PC-9 (cell line): ENCODE data around the gene RPS3. TPM values are rescaled to one million over a fixed set of nuclear protein-coding genes. Genes with fewer than 3 reads are reported as not detected.
A peak's percentile ranks its signal among the peaks of the same experiment; 100 is the strongest.

Source experiments
- BruUV-seq: library from RNA; stranded (reverse); fragments of 400-500 nt; replicated peaks from 2 replicates; lab custom pipeline; 2021; lab: Mats Ljungman, UMichigan
- CTCF ChIA-PET: fragments of 300-600 bp; sonication (Branson Sonifier 250); formaldehyde crosslinking; loops from one replicate; lab custom pipeline; 2022; ENCODE audit warnings: antibody characterized with exemption; lab: Charles Lee
- POLR2A ChIA-PET: fragments of 300-600 bp; sonication (Branson Sonifier 250); formaldehyde crosslinking; loops from one replicate; lab custom pipeline; 2022; ENCODE audit warnings: antibody characterized with exemption; ENCODE audit not compliant: unreplicated experiment; lab: Charles Lee
- DNase-seq, 2 experiments: peaks; one replicate each; pipeline versions ENCODE4 v3.0.0 to v3.0.0-alpha.2; 2015 to 2022; ENCODE audit warnings: mixed read lengths in 1 of 2
- H2AFZ ChIP-seq: fragments of 200-600 bp; sonication (generic); 2 replicates; pipeline ENCODE4 v1.8.1; 2017; ENCODE audit warnings: antibody characterized with exemption
- H3F3A ChIP-seq: fragments of 200-600 bp; sonication (generic); 2 replicates; pipeline ENCODE4 v1.8.1; 2017; ENCODE audit warnings: antibody characterized with exemption, mild to moderate bottlenecking, low read depth; ENCODE audit not compliant: insufficient read depth
- H3K27ac ChIP-seq: fragments of 200-600 bp; sonication (generic); 2 replicates; pipeline ENCODE4 v1.6.1; 2016; ENCODE audit warnings: mixed run types
- H3K27me3 ChIP-seq: fragments of 200-600 bp; sonication (generic); 2 replicates; pipeline ENCODE4 v1.6.1; 2016; ENCODE audit warnings: low read depth, mixed run types; ENCODE audit not compliant: insufficient read depth
- H3K36me3 ChIP-seq: fragments of 200-600 bp; sonication (generic); 2 replicates; pipeline ENCODE4 v1.6.1; 2016; ENCODE audit warnings: low read depth, mixed run types
- H3K4me1 ChIP-seq: fragments of 200-600 bp; sonication (generic); replicated peaks from 2 replicates; pipeline ENCODE4 v1.6.1; 2016; ENCODE audit warnings: mixed run types; ENCODE audit not compliant: insufficient read depth
- H3K4me2 ChIP-seq: fragments of 200-600 bp; sonication (generic); 2 replicates; pipeline ENCODE4 v1.6.1; 2017; ENCODE audit warnings: mixed run types
- H3K4me3 ChIP-seq: fragments of 200-600 bp; sonication (generic); 2 replicates; pipeline ENCODE4 v1.6.1; 2016; ENCODE audit warnings: mixed run types
- H3K79me2 ChIP-seq: fragments of 200-600 bp; sonication (generic); 2 replicates; pipeline ENCODE4 v1.6.1; 2017; ENCODE audit warnings: low read depth, mixed run types
- H3K9me2 ChIP-seq: fragments of 200-600 bp; sonication (generic); 2 replicates; pipeline ENCODE4 v1.8.1; 2017; ENCODE audit warnings: mild to moderate bottlenecking; ENCODE audit not compliant: insufficient read depth
- H3K9me3 ChIP-seq: fragments of 200-600 bp; sonication (generic); 2 replicates; pipeline ENCODE4 v1.8.1; 2016; ENCODE audit warnings: low read depth; ENCODE audit not compliant: insufficient read depth
- H4K20me1 ChIP-seq: fragments of 200-600 bp; sonication (generic); 2 replicates; pipeline ENCODE4 v1.8.1; 2017; ENCODE audit not compliant: insufficient read depth
- EZH2 ChIP-seq: fragments of 200-600 bp; sonication (generic); IDR thresholded peaks from 2 replicates; pipeline ENCODE4 v1.8.0; 2017; ENCODE audit warnings: antibody characterized with exemption, low read depth
- intact Hi-C: fragments of 100-400 bp; cut with micrococcal nuclease; formaldehyde crosslinking; loops from one replicate; pipeline ENCODE4 v1.10.0; 2022; ENCODE audit not compliant: unreplicated experiment
- total RNA-seq: library from RNA; stranded (reverse); gene quantifications from 2 replicates; pipeline ENCODE4 v1.2.3, GENCODE V29; 2021
- TF ChIP-seq, protein P1 (sequence below): fragments of 200-600 bp; sonication (generic); conservative IDR thresholded peaks from 2 replicates; pipeline ENCODE4 v1.6.1; 2017; ENCODE audit warnings: mixed run types, antibody characterized with exemption, mild to moderate bottlenecking, moderate library complexity

RPS3 gene
- total RNA-seq, 1 experiment from 2014 or later = 4,011 TPM

DNA sequence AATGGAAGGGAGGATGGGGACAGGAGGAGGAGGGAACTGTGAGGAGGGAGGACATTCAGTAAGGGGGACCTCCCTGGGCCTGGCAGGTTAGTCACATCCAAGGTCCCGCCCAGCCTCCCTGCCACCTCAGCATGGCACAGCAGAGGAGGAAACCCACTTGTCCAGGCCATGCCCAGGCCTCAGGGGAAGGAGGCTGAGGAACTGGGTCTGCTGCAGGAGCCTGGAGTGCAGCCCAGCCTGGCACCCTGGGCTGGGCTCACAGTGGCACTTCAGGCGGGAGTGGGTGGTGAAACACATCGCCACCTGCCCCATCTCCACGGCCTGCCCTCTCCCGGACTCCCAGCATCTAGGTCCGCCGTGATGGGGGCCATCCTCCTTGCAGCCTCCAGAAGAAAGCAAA, 50.9 kb downstream of the RPS3 start:
- POLR2A ChIA-PET = no interaction called here

DNA sequence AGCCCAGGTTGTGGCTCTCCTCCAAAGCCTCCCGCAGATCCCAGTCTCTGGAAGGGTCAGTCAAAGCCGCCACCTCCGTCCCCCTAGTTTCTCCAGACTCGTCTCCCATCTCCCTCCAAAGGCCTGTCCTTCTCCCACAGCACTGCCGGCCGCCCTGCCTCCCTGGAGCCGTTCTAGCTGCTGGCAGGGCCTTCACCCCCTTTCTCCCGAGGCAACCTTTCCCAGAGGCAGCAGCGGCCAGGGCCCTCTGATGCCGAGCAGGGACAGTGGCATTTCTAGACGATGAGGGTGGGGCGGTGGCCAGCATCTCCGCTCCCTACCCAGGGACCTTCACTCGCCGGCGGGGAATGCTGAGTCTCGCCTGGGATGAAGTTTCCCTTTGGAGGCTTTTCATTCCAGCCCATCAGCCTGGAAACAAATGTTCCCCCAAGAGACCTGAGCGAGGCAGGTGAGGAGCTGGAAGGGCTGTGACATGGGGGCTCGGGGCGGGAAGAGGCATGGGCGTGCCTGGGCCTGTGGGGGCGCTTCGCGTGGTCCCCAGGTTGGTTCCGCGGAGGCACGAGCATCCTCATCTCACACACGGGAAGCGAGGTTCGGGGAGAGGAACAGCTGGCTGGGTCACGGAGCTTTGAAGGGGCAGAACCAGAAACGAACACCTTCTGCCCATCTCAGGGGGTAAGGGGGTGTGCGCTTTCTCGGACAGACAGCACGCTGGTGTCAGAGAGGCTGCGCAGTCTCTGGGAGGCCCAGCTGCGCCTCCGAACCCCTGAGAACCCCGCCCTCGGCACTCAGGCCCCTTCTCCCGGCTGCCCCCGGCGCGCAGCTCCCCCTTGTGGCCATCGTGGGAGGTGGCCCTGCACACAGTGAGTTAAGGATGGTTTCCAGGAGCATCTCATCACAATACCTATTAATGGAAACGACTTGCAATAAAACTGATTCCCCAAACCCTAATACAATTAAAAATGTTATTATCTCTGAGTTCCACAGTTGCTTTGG, 51.8 kb downstream of the RPS3 start:
- Histone ChIP-seq H3K4me1 (no peaks in the 10 kb centered on the region), H3K27me3 (0 out of 2 replicates have a peak, but pooled peaks cover 8% of the 10 kb centered on the region), H3F3A (no peaks in the 10 kb centered on the region), H4K20me1 (no peaks in the 10 kb centered on the region), H3K79me2 (no peaks in the 10 kb centered on the region), H2AFZ (no peak overlapping the region), H3K4me3 (no peak overlapping the region), H3K9me2 (no peaks in the 10 kb centered on the region), H3K36me3 (no peaks in the 10 kb centered on the region), H3K4me2 (no peak overlapping the region), H3K9me3 (no peaks in the 10 kb centered on the region), H3K27ac (no peak overlapping the region)
- TF ChIP-seq, protein P1, sequence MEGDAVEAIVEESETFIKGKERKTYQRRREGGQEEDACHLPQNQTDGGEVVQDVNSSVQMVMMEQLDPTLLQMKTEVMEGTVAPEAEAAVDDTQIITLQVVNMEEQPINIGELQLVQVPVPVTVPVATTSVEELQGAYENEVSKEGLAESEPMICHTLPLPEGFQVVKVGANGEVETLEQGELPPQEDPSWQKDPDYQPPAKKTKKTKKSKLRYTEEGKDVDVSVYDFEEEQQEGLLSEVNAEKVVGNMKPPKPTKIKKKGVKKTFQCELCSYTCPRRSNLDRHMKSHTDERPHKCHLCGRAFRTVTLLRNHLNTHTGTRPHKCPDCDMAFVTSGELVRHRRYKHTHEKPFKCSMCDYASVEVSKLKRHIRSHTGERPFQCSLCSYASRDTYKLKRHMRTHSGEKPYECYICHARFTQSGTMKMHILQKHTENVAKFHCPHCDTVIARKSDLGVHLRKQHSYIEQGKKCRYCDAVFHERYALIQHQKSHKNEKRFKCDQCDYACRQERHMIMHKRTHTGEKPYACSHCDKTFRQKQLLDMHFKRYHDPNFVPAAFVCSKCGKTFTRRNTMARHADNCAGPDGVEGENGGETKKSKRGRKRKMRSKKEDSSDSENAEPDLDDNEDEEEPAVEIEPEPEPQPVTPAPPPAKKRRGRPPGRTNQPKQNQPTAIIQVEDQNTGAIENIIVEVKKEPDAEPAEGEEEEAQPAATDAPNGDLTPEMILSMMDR = peak; percentile 96
- no peak for TF ChIP-seq EZH2
- intact Hi-C loops = no loop called here
- BruUV-seq = no TSS peak
- ChIA-PET POLR2A (no interaction called here), CTCF (interaction anchor here (0.6 to 1.0 kb wide), 4 partner anchors 15 to 356 kb away, joined by 3 to 5 read pairs (median 4); no protein-coding TSS in a partner anchor)
- peak in 1 of 2 experiments; percentile 37 for DNase-seq

More for the DNA sequence above, 50.9 kb downstream of the RPS3 start:
- intact Hi-C loops = no loop called here
- H3F3A ChIP-seq = no peaks in the 10 kb centered on the region
- no TSS peak for BruUV-seq
- H3K9me2 ChIP-seq = no peaks in the 10 kb centered on the region
- H3K4me2 ChIP-seq = no peak overlapping the region
- peak in 1 of 2 experiments; percentile 44 for DNase-seq
- no peak overlapping the region for H3K4me3 ChIP-seq
- no peaks in the 10 kb centered on the region for H4K20me1 ChIP-seq
- CTCF ChIA-PET = no interaction called here
- H3K27ac ChIP-seq = no peak overlapping the region
- no peaks in the 10 kb centered on the region for H3K9me3 ChIP-seq
- TF ChIP-seq, protein P1 = no peak
- TF ChIP-seq EZH2 = no peak
- no peak overlapping the region for H2AFZ ChIP-seq
- H3K36me3 ChIP-seq = no peaks in the 10 kb centered on the region
- 0 out of 2 replicates have a peak, but pooled peaks cover 8% of the 10 kb centered on the region for H3K27me3 ChIP-seq
- H3K79me2 ChIP-seq = no peaks in the 10 kb centered on the region
- no peaks in the 10 kb centered on the region for H3K4me1 ChIP-seq

DNA sequence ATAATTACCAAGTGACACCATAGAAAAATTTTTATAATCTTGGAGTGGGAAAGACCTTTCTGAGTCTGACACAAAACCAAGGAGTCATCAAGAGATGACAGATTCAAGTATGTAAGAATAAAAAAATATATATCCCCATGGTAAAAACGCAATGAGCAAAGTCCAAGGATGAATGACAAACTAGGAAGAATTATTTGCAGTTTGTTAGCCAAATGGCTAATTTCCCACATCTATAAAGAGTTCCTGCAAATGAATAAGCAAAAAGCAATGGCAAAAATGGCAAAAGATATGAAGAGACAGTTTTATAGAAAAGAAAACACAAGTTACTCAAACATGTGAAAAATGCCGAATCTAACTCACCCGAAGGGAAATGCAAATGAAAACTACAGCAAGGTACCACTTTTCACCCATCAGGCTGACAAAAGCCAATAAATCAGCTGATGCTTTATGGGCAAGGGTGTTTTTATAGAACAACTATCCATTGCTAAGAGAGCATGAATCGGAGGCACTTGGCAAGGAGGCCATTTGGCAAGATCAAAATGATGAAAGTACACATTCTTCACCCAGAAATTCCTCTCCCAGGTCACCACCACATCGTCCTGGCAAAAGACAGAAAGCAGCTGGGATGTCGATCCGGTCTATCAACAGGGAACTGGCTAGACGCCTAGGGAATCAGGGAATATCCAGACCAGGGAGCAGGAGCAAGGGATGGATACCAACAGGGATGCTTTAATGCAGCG, 54.8 kb downstream of the RPS3 start:
- H3K36me3 ChIP-seq = no peaks in the 10 kb centered on the region
- H3K27me3 ChIP-seq = 0 out of 2 replicates have a peak, but pooled peaks cover 8% of the 10 kb centered on the region
- H3K9me3 ChIP-seq = no peaks in the 10 kb centered on the region
- H3K4me2 ChIP-seq = no peak overlapping the region
- no peak for DNase-seq
- no TSS peak for BruUV-seq
- H3F3A ChIP-seq = no peaks in the 10 kb centered on the region
- intact Hi-C loops = no loop called here
- no peak overlapping the region for H3K27ac ChIP-seq
- H3K79me2 ChIP-seq = no peaks in the 10 kb centered on the region
- no peaks in the 10 kb centered on the region for H3K9me2 ChIP-seq
- no peaks in the 10 kb centered on the region for H3K4me1 ChIP-seq
- POLR2A ChIA-PET = no interaction called here
- TF ChIP-seq, protein P1 = no peak
- TF ChIP-seq EZH2 = no peak
- H3K4me3 ChIP-seq = no peak overlapping the region
- no peak overlapping the region for H2AFZ ChIP-seq
- no peaks in the 10 kb centered on the region for H4K20me1 ChIP-seq
- CTCF ChIA-PET = interaction anchor here (0.5 kb wide), 1 partner anchor 84 kb away, joined by 3 read pairs; no protein-coding TSS in a partner anchor
